Muscle layer of duodenum (tissue), 2 donors: ENCODE results near the gene FOXO3.
"Not testable (repeated sequence)": the region's sequence is repeated elsewhere in the genome, so short reads cannot be mapped to it uniquely, and the experiment has no call there.

Experiments used
- H3K27ac ChIP-seq: one replicate; pipeline ENCODE4 v1.7.0; 2013; ENCODE audit warnings: mild to moderate bottlenecking, low read length
- H3K27me3 ChIP-seq: one replicate; pipeline ENCODE4 v1.7.0; 2013; ENCODE audit warnings: low read depth, mild to moderate bottlenecking, control low read depth, low read length
- H3K36me3 ChIP-seq, 2 donors: one replicate each; pipeline ENCODE4 v1.7.0; 2013; ENCODE audit warnings: low read length in 2 of 2, control low read depth in 1 of 2, mild to moderate bottlenecking in 1 of 2; ENCODE audit not compliant: insufficient read depth in 2 of 2, control insufficient read depth in 1 of 2
- H3K4me1 ChIP-seq, 2 donors: one replicate each; pipeline ENCODE4 v1.7.0; 2013; ENCODE audit warnings: low read length in 2 of 2, mild to moderate bottlenecking in 2 of 2, control low read depth in 1 of 2, moderate library complexity in 1 of 2; ENCODE audit not compliant: insufficient read depth in 2 of 2, control insufficient read depth in 1 of 2
- H3K4me3 ChIP-seq, 2 donors: one replicate each; pipeline ENCODE4 v1.7.0; 2013; ENCODE audit warnings: low read length in 2 of 2, low read depth in 1 of 2, mild to moderate bottlenecking in 1 of 2
- H3K9me3 ChIP-seq, 2 donors: one replicate each; pipeline ENCODE4 v1.7.0; 2013; ENCODE audit warnings: low read length in 2 of 2, control low read depth in 1 of 2, mild to moderate bottlenecking in 1 of 2; ENCODE audit not compliant: control insufficient read depth in 1 of 2
- donor health status: healthy.

Gene FOXO3

DNA sequence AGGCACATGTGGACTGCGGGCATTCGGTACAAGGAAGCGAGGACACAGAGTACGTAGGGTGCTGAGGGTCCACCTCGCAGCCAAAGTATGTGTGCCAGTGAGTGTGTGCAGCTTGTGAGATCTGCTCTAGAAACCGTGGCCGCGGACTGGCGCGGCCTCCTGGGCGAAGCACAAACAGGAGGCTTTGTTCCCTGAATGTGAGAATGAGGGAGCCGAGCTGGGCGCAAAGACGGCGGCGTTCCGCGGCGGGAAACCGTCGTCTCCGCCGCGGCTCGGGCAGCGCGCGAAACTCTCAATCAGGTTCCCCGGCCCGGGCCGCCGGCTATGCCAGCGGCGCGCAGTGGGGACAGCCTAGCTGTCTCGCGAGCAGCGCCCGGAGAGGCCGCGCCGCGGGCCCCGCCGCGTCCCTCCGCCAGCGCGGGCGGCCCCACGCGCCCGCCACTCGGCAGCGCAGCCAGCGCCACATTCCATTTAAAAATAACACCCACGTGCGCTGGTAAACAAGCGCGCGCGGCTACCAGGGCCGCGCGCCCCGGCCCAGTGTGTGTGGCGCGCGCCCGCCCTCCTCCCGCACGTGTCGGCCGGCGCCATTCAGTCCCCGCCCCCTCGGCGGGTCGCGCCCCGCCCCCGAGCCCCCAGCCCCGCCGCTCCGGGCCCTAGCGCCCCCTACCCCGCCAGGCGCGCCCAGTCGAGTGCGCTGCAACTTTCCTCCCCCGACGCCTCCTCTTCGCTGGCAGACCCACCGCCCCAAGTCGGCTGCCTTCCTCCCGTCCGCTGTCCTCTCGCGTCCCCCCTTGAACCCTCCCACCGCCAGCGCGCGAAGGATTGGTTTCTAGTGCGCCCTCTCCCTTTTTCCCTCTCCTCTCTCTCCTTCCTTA, 3.0 kb upstream of the FOXO3 start:
- peak overlapping the region; percentile 84 for H3K27ac ChIP-seq
- H3K4me1 ChIP-seq: peaks cover 6 to 15% of the 10 kb centered on the region in 2 donors
- no peaks in the 10 kb centered on the region for H3K9me3 ChIP-seq
- H3K36me3 ChIP-seq: peaks cover 0 to 9% of the 10 kb centered on the region in 2 donors
- no peaks in the 10 kb centered on the region for H3K27me3 ChIP-seq
- peak overlapping the region; percentile 72 to 92 for H3K4me3 ChIP-seq

GRCh38 chr6:108558372-108559096, 2.2 kb upstream of the FOXO3 start:
- H3K9me3 ChIP-seq: no peaks in the 10 kb centered on the region
- no peaks in the 10 kb centered on the region for H3K27me3 ChIP-seq
- H3K36me3 ChIP-seq: peaks cover 0 to 9% of the 10 kb centered on the region in 2 donors
- peak overlapping the region; percentile 92 to 97 for H3K4me3 ChIP-seq
- peaks cover 6 to 22% of the 10 kb centered on the region in 2 donors for H3K4me1 ChIP-seq
- H3K27ac ChIP-seq: peak overlapping the region; percentile 99

DNA sequence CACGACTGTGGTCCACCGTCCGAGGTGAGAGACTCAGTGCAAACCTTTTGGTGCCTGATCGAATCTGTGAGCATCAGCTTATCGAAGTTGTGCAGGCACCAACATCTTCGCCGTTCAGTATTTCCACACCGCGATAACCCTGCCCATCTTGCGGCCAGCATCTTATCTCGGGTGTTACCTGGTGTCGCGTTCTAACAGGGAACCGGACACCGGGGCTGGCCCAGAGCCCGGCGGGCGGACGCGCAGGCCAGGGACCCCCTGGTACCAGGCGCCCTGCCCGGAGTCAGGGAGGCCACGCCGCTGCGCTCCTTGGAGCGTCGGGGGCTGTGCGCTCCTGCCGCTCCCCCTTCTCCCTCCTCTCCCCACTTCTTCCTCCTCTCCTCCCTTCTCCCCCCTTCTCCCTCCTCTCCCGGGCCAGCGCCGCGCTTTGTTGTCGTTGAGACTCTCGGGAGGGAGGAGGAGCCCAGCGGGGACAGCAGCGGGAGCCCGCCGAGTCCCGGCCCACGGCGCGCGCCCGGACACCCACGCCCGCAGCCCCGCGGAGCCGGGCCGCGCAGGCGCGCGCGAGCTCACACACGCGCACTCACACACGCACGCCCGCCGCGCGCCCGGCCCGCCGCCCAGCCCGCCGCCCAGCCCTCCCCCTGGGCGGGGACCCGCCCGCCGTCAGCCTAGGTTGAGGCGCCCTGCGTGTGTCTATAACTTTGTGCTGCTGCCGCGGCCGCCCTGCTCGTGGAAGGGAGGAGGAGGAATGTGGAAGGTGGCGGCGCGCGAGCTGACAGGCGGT, 1.4 kb upstream of the FOXO3 start:
- Histone ChIP-seq H3K36me3 (peaks cover 0 to 9% of the 10 kb centered on the region in 2 donors), H3K27me3 (no peaks in the 10 kb centered on the region), H3K9me3 (no peaks in the 10 kb centered on the region), H3K4me1 (peaks cover 10 to 29% of the 10 kb centered on the region in 2 donors), H3K4me3 (peak overlapping the region; percentile 94 to 97), H3K27ac (peak overlapping the region; percentile 99)

- Histone ChIP-seq H3K36me3 (peaks cover 0 to 9% of the 10 kb centered on the region in 2 donors), H3K4me3 (peak overlapping the region; percentile 82 to 94), H3K4me1 (peaks cover 13 to 35% of the 10 kb centered on the region in 2 donors)
Measured at GRCh38 chr6:108559884-108560462, 744 bp upstream of the FOXO3 start.

DNA sequence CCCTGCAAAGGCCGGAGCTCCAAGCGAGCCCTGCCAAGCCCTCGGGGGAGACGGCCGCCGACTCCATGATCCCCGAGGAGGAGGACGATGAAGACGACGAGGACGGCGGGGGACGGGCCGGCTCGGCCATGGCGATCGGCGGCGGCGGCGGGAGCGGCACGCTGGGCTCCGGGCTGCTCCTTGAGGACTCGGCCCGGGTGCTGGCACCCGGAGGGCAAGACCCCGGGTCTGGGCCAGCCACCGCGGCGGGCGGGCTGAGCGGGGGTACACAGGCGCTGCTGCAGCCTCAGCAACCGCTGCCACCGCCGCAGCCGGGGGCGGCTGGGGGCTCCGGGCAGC, 561 bp downstream of the FOXO3 start:
- peaks cover 21 to 39% of the 10 kb centered on the region in 2 donors for H3K4me1 ChIP-seq
- H3K27me3 ChIP-seq, H3K9me3 ChIP-seq, H3K36me3 ChIP-seq: not testable (repeated sequence)
- H3K4me3 ChIP-seq: peak overlapping the region in 1 of 2 donors; percentile 94
- H3K27ac ChIP-seq: peak overlapping the region; percentile 92

More at GRCh38 chr6:108559884-108560462, 744 bp upstream of the FOXO3 start:
- Histone ChIP-seq H3K27ac (peak overlapping the region; percentile 95), H3K9me3 (no peaks in the 10 kb centered on the region), H3K27me3 (no peaks in the 10 kb centered on the region)

DNA sequence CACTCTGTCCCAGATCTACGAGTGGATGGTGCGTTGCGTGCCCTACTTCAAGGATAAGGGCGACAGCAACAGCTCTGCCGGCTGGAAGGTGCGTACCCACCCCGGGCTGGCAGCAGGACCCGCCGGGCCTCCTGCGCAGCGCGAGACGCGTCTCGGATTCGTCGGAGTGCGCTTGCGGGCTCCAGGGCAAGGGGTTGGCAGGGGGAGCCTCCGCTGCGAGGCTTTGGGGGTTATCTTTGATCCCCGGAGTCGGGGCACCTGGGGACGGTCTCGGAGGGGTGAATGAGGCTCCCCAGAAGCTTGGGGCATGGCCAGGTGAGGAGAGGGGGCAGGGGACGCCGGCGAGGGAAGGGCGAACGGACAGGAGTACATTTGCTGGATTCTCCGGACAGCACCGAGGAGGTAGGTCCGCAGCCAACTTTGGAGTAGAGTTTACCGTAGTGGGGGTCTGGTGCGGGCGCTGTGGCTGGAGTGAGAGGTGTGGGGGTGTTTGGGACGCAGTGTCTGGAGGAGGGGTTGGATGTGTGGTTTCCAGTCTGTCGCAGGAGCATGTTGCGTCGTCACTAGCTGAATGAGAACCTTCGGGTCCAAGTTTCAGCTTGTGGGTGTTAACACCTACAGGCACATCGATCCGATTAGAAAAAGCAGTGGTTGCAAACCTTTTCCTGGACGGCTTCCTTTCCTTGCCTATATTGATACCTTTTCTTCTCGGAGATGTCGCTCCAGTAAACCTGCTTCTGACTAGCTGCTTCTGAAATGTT, 1.2 kb downstream of the FOXO3 start:
- H3K4me3 ChIP-seq: peak overlapping the region; percentile 91 to 94
- peaks cover 27 to 39% of the 10 kb centered on the region in 2 donors for H3K4me1 ChIP-seq
- H3K9me3 ChIP-seq: no peaks in the 10 kb centered on the region
- peaks cover 3 to 9% of the 10 kb centered on the region in 2 donors for H3K36me3 ChIP-seq
- peak overlapping the region; percentile 92 for H3K27ac ChIP-seq
- no peaks in the 10 kb centered on the region for H3K27me3 ChIP-seq

- Histone ChIP-seq H3K4me3 (peak overlapping the region; percentile 91 to 94), H3K36me3 (peaks cover 8 to 9% of the 10 kb centered on the region in 2 donors), H3K9me3 (no peaks in the 10 kb centered on the region), H3K27ac (peak overlapping the region; percentile 92), H3K4me1 (peaks cover 24 to 41% of the 10 kb centered on the region in 2 donors), H3K27me3 (no peaks in the 10 kb centered on the region)
Measured at GRCh38 chr6:108562503-108562993, 1.8 kb downstream of the FOXO3 start.

DNA sequence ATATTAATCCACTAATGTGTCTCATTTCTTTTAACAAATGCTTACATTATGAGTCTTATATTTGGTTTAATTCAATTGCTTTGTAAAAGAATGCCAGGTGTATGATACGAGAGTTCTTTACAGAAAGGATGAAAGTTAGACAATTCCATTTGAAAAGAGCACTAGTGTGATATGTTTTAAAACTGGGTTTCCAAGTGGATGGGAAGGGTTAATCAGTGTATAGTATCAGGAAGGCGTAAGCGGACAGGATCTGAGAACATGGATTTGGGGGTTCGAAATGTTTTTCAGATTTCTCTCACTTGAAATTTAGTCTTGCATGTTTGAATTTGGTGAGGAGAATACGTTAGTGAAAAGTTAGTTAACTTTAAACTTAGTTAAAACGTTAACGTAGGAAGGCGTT, 2.6 kb downstream of the FOXO3 start:
- Histone ChIP-seq H3K27me3 (no peaks in the 10 kb centered on the region), H3K9me3 (no peaks in the 10 kb centered on the region), H3K36me3 (peaks cover 8 to 9% of the 10 kb centered on the region in 2 donors), H3K27ac (peak overlapping the region; percentile 92), H3K4me1 (peaks cover 24 to 43% of the 10 kb centered on the region in 2 donors), H3K4me3 (peak overlapping the region; percentile 91 to 94)

- Histone ChIP-seq H3K27ac (peak overlapping the region; percentile 92), H3K9me3 (no peaks in the 10 kb centered on the region), H3K27me3 (no peaks in the 10 kb centered on the region), H3K36me3 (peaks cover 5 to 14% of the 10 kb centered on the region in 2 donors), H3K4me1 (peaks cover 24 to 48% of the 10 kb centered on the region in 2 donors), H3K4me3 (peak overlapping the region; percentile 91 to 94)
Measured at GRCh38 chr6:108564178-108564577, 3.5 kb downstream of the FOXO3 start.
